SK-N-SH (cell line): ENCODE data around the gene TNFSF15. TPM values are rescaled to one million over a fixed set of nuclear protein-coding genes. Genes with fewer than 3 reads are reported as not detected.

Experiments
- CTCF ChIA-PET: fragments of 300-600, 350-600 bp; formaldehyde crosslinking; extraction: SDS; loops from one replicate; lab custom pipeline; 2021; lab: Yijun Ruan, JAX
- POLR2A ChIA-PET: fragments of 350-600 bp; sonication (Branson Sonifier 250); formaldehyde crosslinking; extraction: SDS; loops from one replicate; lab custom pipeline; 2020; ENCODE audit warnings: antibody characterized with exemption, inconsistent platforms; lab: Yijun Ruan, JAX
- DNase-seq: peaks from one replicate; pipeline ENCODE4 v3.0.0; 2012
- H2AFZ ChIP-seq: fragments of 200-600 bp; sonication (generic); 2 replicates; pipeline ENCODE4 v1.8.1; 2016; ENCODE audit warnings: antibody characterized with exemption, mild to moderate bottlenecking, low read depth
- H3F3A ChIP-seq: fragments of 200-600 bp; sonication (generic); replicated peaks from 2 replicates; pipeline ENCODE3; 2016; ENCODE audit warnings: antibody characterized with exemption, mild to moderate bottlenecking; ENCODE audit not compliant: insufficient read depth
- H3K27ac ChIP-seq, 2 experiments: fragments of 200-500 bp in 1 of 2; fragments of 200-600 bp in 1 of 2; sonication (Bioruptor generic) in 1 of 2; sonication (generic), shearing (Covaris generic) in 1 of 2; 2 replicates each; pipeline versions ENCODE4 v1.5.1 to v1.6.1; 2014 to 2016; ENCODE audit warnings: low read depth in 2 of 2, inconsistent platforms in 1 of 2, low read length in 1 of 2, mild to moderate bottlenecking in 1 of 2, mixed read lengths in 1 of 2
- H3K27me3 ChIP-seq: fragments of 200-600 bp; sonication (generic), shearing (Covaris generic); 2 replicates; pipeline ENCODE4 v1.6.1; 2016; ENCODE audit warnings: mixed run types; ENCODE audit not compliant: insufficient read depth
- H3K36me3 ChIP-seq, 2 experiments: fragments of 200-500 bp in 1 of 2; fragments of 200-600 bp in 1 of 2; sonication (Bioruptor generic) in 1 of 2; sonication (generic) in 1 of 2; replicated peaks in 1 of 2; 2 replicates each; pipeline versions ENCODE3 to v1.5.1; 2014 to 2016; ENCODE audit warnings: low read length in 1 of 2, mild to moderate bottlenecking in 1 of 2; ENCODE audit not compliant: insufficient read depth in 2 of 2, control insufficient read depth in 1 of 2
- H3K4me1 ChIP-seq, 2 experiments: fragments of 200-500 bp in 1 of 2; fragments of 200-600 bp in 1 of 2; sonication (Bioruptor generic) in 1 of 2; sonication (generic), shearing (Covaris generic) in 1 of 2; 2 replicates each; pipeline versions ENCODE4 v1.5.1 to v1.6.1; 2014 to 2016; ENCODE audit warnings: low read depth in 1 of 2, low read length in 1 of 2, mixed run types in 1 of 2; ENCODE audit not compliant: insufficient read depth in 2 of 2, control insufficient read depth in 1 of 2
- H3K4me2 ChIP-seq: fragments of 200-600 bp; sonication (generic), shearing (Covaris generic); 2 replicates; pipeline ENCODE4 v1.6.1; 2017; ENCODE audit warnings: mixed run types
- H3K4me3 ChIP-seq, 2 experiments: fragments of 200-500 bp in 1 of 2; fragments of 200-600 bp in 1 of 2; sonication (Bioruptor generic) in 1 of 2; sonication (generic), shearing (Covaris generic) in 1 of 2; 2 replicates each; pipeline versions ENCODE4 v1.5.1 to v1.8.1; 2014 to 2016; ENCODE audit warnings: low read depth in 2 of 2, inconsistent platforms in 1 of 2, low read length in 1 of 2, mild to moderate bottlenecking in 1 of 2, mixed read lengths in 1 of 2, moderate library complexity in 1 of 2
- H3K79me2 ChIP-seq: fragments of 200-600 bp; sonication (generic); 2 replicates; pipeline ENCODE4 v1.8.1; 2017; ENCODE audit warnings: mild to moderate bottlenecking; ENCODE audit not compliant: insufficient read depth
- H3K9ac ChIP-seq: fragments of 200-600 bp; sonication (generic); 2 replicates; pipeline ENCODE4 v1.6.1; 2017; ENCODE audit warnings: mixed run types
- H3K9me2 ChIP-seq: fragments of 200-600 bp; sonication (generic); 2 replicates; pipeline ENCODE4 v1.6.1; 2017; ENCODE audit warnings: mixed run types
- H3K9me3 ChIP-seq: fragments of 200-600 bp; sonication (generic); 2 replicates; pipeline ENCODE4 v1.6.1; 2017; ENCODE audit warnings: mixed run types, mild to moderate bottlenecking, moderate library complexity
- H4K20me1 ChIP-seq: fragments of 200-600 bp; sonication (generic); 2 replicates; pipeline ENCODE4 v1.6.1; 2017; ENCODE audit warnings: mild to moderate bottlenecking, mixed run types; ENCODE audit not compliant: insufficient read depth
- EP300 ChIP-seq, 2 experiments: IDR thresholded peaks; 2 replicates each; pipeline versions ENCODE4 v1.4.0 to v1.6.1; 2012; ENCODE audit warnings: borderline replicate concordance in 1 of 2, low read depth in 1 of 2, low read length in 1 of 2
- EZH2phosphoT487 ChIP-seq: fragments of 200-600 bp; sonication (generic); IDR thresholded peaks from 2 replicates; pipeline ENCODE4 v1.6.1; 2017; ENCODE audit warnings: low read depth, mixed run types, mild to moderate bottlenecking, antibody characterized with exemption, moderate library complexity, borderline replicate concordance
- FOXJ3 ChIP-seq: sonication (generic); formaldehyde crosslinking; IDR thresholded peaks from 2 replicates; pipeline ENCODE4 v1.5.1; 2020; ENCODE audit warnings: mild to moderate bottlenecking, missing genetic modification reagents
- GABPA ChIP-seq: IDR thresholded peaks from 2 replicates; pipeline ENCODE4 v1.4.0; 2012; ENCODE audit warnings: low read depth, mild to moderate bottlenecking
- GATA2 ChIP-seq: sonication (generic); formaldehyde crosslinking; IDR thresholded peaks from 2 replicates; pipeline ENCODE4 v1.5.0; 2020; ENCODE audit warnings: mild to moderate bottlenecking, missing genetic modification reagents
- MAX ChIP-seq: IDR thresholded peaks from 2 replicates; pipeline ENCODE4 v1.4.0; 2012; ENCODE audit warnings: low read depth
- PBX3 ChIP-seq: IDR thresholded peaks from 2 replicates; pipeline ENCODE4; 2012
- RAD21 ChIP-seq: IDR thresholded peaks from 2 replicates; pipeline ENCODE4 v1.6.1; 2012; ENCODE audit warnings: mild to moderate bottlenecking, low read length
- RCOR1 ChIP-seq: fragments of 150-350 bp; IDR thresholded peaks from 2 replicates; pipeline ENCODE4 v1.6.1; 2017; ENCODE audit warnings: antibody characterized with exemption, low read length
- RFX5 ChIP-seq: IDR thresholded peaks from 2 replicates; pipeline ENCODE4 v1.6.1; 2012; ENCODE audit warnings: mild to moderate bottlenecking, improper control_type of control experiment, low read length
- SMC3 ChIP-seq: IDR thresholded peaks from 2 replicates; pipeline ENCODE4 v1.6.1; 2012; ENCODE audit warnings: low read depth, low read length, improper control_type of control experiment
- TCF12 ChIP-seq: IDR thresholded peaks from 2 replicates; pipeline ENCODE4 v1.4.0; 2012
- ZBTB33 ChIP-seq: IDR thresholded peaks from 2 replicates; pipeline ENCODE4 v1.4.0; 2012; ENCODE audit warnings: low read depth, borderline replicate concordance
- WGBS: methylation state at CpG from one replicate; pipeline ENCODE4 v1.1.6; 2017; ENCODE audit warnings: low lambda C conversion rate; 5-methylcytosine and 5-hydroxymethylcytosine counted together
- polyA plus RNA-seq, 3 experiments: library from polyadenylated mRNA; depleted of rRNA; stranded (reverse); fragments of >200 nt; gene quantifications; 2 replicates each; pipeline ENCODE4 v1.2.3, GENCODE V29; 2012
- TF ChIP-seq, protein P1 (sequence below): IDR thresholded peaks from 2 replicates; pipeline ENCODE4 v1.4.0; 2012; ENCODE audit warnings: low read depth, borderline replicate concordance

TNFSF15 gene
- polyA plus RNA-seq, 1 of the 3 experiments (the other 2 are of a cell fraction), result 0.64 TPM

DNA sequence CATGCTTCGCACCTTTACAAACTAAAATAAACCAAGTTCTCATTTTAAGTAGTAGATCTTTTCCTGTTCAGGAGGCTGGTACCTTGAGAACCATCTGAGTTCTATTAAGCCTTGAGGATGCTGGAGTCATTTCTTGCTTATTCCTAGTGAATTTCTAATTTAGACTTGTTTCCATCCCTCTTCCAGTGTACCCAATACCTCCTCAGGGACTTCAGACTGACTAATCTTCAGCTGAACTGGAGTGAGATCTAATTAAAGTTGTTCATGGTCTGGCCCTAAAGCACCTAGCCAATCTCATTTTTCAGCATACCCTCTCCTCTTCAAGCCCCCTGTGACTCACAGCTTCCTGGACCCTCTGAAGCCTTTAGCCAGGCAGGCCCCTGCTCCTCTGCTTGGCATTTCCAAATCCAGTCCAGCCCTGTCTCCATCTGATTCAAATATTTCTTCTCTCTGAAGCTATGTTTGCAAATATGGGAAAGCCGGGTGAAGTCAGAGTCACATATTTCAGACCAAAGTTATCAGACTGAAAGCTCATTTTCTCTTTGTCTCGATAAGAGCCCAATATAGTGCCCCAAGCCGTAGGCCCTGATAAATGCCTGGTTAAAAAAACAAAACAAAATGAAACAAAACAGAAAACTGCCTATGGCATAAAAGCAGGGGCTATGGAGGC, 19.4 kb upstream of the TNFSF15 start:
- Histone ChIP-seq H3K9me3 (no peaks in the 10 kb centered on the region), H3K4me1 (no peaks in the 10 kb centered on the region), H3K9ac (no peak overlapping the region), H3F3A (no peaks in the 10 kb centered on the region), H3K27me3 (no peaks in the 10 kb centered on the region), H3K4me2 (no peak overlapping the region), H3K4me3 (no peak overlapping the region), H3K36me3 (no peaks in the 10 kb centered on the region), H3K27ac (no peak overlapping the region), H3K9me2 (no peaks in the 10 kb centered on the region), H4K20me1 (no peaks in the 10 kb centered on the region), H3K79me2 (no peaks in the 10 kb centered on the region), H2AFZ (no peak overlapping the region)
- TF ChIP-seq RFX5, result no peak
- TF ChIP-seq GABPA, result no peak
- no peak for TF ChIP-seq FOXJ3
- no peak for TF ChIP-seq TCF12
- TF ChIP-seq EZH2phosphoT487, result no peak
- ChIA-PET POLR2A (no interaction called here), CTCF (no interaction called here)
- no peak for DNase-seq
- WGBS, result 43% methylated on average over 4 of the region's 4 CpGs

DNA sequence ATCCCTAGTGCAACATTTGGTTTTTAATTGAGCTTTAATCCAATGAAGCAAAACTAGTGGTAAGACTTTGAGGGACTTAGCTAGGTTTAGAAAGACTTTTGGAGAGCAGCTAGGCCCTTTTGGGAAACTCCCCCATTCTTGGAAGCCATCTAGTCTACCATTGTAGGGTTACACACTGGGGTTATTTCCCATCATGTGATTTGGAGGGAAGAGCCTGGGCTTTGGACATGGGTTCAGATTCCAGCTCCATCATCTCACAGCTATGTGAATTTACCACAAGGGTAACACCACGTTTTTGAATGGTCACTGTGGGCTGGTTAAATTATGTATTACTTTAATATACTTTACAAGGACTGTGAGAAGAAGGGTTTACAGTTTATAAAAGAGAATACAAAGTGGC, 18.3 kb upstream of the TNFSF15 start:
- 0% methylated on average over 1 of the region's 1 CpG for WGBS
- no peaks in the 10 kb centered on the region for H3K27me3 ChIP-seq
- H3K79me2 ChIP-seq, result no peaks in the 10 kb centered on the region

DNA sequence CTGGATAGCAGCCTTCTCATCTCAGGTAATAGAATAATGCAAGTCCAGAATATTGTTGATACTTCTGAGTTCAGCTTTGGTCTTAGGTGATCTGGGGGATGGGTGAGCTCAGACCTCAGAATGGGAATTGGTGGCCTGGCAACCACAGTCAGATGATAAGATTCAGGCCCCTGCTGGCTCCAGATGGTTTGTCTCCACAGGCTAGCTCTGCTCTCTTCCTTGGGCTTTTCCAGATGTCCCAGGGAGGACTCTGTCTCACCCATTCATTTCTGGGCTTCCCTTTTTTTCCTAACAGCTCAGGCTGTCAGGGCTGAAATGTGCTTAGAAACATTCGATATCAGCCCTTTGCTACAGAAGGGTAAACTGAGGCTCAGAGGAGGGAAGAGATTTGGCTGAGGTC, 17.6 kb upstream of the TNFSF15 start:
- Histone ChIP-seq H3K4me2 (no peak overlapping the region), H4K20me1 (no peaks in the 10 kb centered on the region), H2AFZ (no peak overlapping the region), H3K9ac (no peak overlapping the region), H3K27ac (no peak overlapping the region), H3K4me3 (no peak overlapping the region), H3K9me2 (no peaks in the 10 kb centered on the region), H3K4me1 (no peaks in the 10 kb centered on the region), H3K9me3 (no peaks in the 10 kb centered on the region), H3K36me3 (no peaks in the 10 kb centered on the region), H3K27me3 (no peaks in the 10 kb centered on the region), H3F3A (no peaks in the 10 kb centered on the region), H3K79me2 (no peaks in the 10 kb centered on the region)
- TF ChIP-seq FOXJ3, result no peak
- TF ChIP-seq GABPA, result no peak
- TF ChIP-seq SMC3, result no peak
- no peak for TF ChIP-seq GATA2
- TF ChIP-seq RCOR1, result no peak
- no peak for TF ChIP-seq RFX5
- no peak for TF ChIP-seq ZBTB33
- no peak for TF ChIP-seq EP300 (IDR thresholded peaks at IDR 0.05; ENCODE audit: borderline replicate concordance in 1 of 2, low read depth in 1 of 2, low read length in 1 of 2)
- no peak for TF ChIP-seq PBX3
- no peak for TF ChIP-seq RAD21
- CTCF ChIA-PET, result no interaction called here
- 31% methylated on average over 1 of the region's 1 CpG for WGBS
- no peak for DNase-seq
- POLR2A ChIA-PET, result no interaction called here

More for the DNA sequence above, 18.3 kb upstream of the TNFSF15 start:
- no peak overlapping the region for H3K4me3 ChIP-seq
- DNase-seq, result no peak
- no peak overlapping the region for H3K4me2 ChIP-seq
- no peaks in the 10 kb centered on the region for H3K9me3 ChIP-seq
- H3K27ac ChIP-seq, result no peak overlapping the region
- TF ChIP-seq MAX, result no peak
- TF ChIP-seq, protein P1, sequence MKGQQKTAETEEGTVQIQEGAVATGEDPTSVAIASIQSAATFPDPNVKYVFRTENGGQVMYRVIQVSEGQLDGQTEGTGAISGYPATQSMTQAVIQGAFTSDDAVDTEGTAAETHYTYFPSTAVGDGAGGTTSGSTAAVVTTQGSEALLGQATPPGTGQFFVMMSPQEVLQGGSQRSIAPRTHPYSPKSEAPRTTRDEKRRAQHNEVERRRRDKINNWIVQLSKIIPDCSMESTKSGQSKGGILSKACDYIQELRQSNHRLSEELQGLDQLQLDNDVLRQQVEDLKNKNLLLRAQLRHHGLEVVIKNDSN, result peak; percentile 20; the same call in 1 of the 2 replicates
- TF ChIP-seq, all 33 proteins: peak for 1
- Histone ChIP-seq H2AFZ (no peak overlapping the region), H3K4me1 (no peaks in the 10 kb centered on the region), H3K9ac (no peak overlapping the region), H4K20me1 (no peaks in the 10 kb centered on the region), H3K36me3 (no peaks in the 10 kb centered on the region), H3K9me2 (no peaks in the 10 kb centered on the region), H3F3A (no peaks in the 10 kb centered on the region)
- ChIA-PET POLR2A (no interaction called here), CTCF (interaction anchor here (0.9 kb wide), 2 partner anchors 17 to 162 kb away, joined by 3 read pairs; no protein-coding TSS in a partner anchor)
